ENCODE measurements around the gene MED12L.

GRCh38 chr3:151206201-151206600 is 120.7 kb downstream of the MED12L start:
- TF ChIP-seq STAG1 (CRISPR knock-in tag; IDR thresholded peaks at IDR 0.05; ENCODE audit: borderline replicate concordance) (no peak), ZNF217 (CRISPR knock-in tag; IDR thresholded peaks at IDR 0.05) (no peak)
- TF ChIP-seq, protein P1, sequence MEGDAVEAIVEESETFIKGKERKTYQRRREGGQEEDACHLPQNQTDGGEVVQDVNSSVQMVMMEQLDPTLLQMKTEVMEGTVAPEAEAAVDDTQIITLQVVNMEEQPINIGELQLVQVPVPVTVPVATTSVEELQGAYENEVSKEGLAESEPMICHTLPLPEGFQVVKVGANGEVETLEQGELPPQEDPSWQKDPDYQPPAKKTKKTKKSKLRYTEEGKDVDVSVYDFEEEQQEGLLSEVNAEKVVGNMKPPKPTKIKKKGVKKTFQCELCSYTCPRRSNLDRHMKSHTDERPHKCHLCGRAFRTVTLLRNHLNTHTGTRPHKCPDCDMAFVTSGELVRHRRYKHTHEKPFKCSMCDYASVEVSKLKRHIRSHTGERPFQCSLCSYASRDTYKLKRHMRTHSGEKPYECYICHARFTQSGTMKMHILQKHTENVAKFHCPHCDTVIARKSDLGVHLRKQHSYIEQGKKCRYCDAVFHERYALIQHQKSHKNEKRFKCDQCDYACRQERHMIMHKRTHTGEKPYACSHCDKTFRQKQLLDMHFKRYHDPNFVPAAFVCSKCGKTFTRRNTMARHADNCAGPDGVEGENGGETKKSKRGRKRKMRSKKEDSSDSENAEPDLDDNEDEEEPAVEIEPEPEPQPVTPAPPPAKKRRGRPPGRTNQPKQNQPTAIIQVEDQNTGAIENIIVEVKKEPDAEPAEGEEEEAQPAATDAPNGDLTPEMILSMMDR (IDR thresholded peaks at IDR 0.05 in 2 of 3, conservative IDR thresholded peaks at IDR 0.05 in 1 of 3; ENCODE audit: insufficient read depth in 2 of 3, low read depth in 1 of 3, low read length in 3 of 3) = no peak

Measured in K562 (cell line).